Cardiac fibroblast (primary cell): ENCODE measurements around the gene WNK2.
"Not testable (repeated sequence)": the region's sequence is repeated elsewhere in the genome, so short reads cannot be mapped to it uniquely, and the experiment has no call there.

Source experiments
- DNase-seq, 2 donors: peaks; one replicate each; pipeline versions ENCODE4 v3.0.0 to v3.0.0-alpha.2; 2010; ENCODE audit warnings: low read depth in 2 of 2
- H3K4me3 ChIP-seq, 2 donors: replicated peaks in 1 of 2; 1 replicate in 1 of 2; 2 replicates in 1 of 2; pipeline ENCODE4 v1.5.1; 2011; ENCODE audit warnings: low read depth in 2 of 2, low read length in 2 of 2, mild to moderate bottlenecking in 2 of 2, moderate library complexity in 1 of 2
- CTCF ChIP-seq: IDR thresholded peaks from one replicate; pipeline ENCODE4 v1.5.1; 2011; ENCODE audit warnings: low read depth, mild to moderate bottlenecking, low read length, inconsistent platforms

WNK2 gene

GRCh38 chr9:93318480-93318879 is 134.5 kb downstream of the WNK2 start:
- no peak for TF ChIP-seq CTCF
- H3K4me3 ChIP-seq = no peak overlapping the region
- DNase-seq = no peak

- TF ChIP-seq CTCF = no peak
- no peak for DNase-seq
- no peak overlapping the region for H3K4me3 ChIP-seq
These were observed 135.5 kb downstream of the WNK2 start for GRCh38 chr9:93319301-93319991.

- TF ChIP-seq CTCF = no peak
- DNase-seq = no peak
- H3K4me3 ChIP-seq = no peak overlapping the region
These were observed 136.1 kb downstream of the WNK2 start for GRCh38 chr9:93319992-93320500.

GRCh38 chr9:93320591-93321219 is 136.8 kb downstream of the WNK2 start:
- no peak for DNase-seq
- no peak overlapping the region for H3K4me3 ChIP-seq
- no peak for TF ChIP-seq CTCF

- no peak for TF ChIP-seq CTCF
- no peak overlapping the region for H3K4me3 ChIP-seq
- no peak for DNase-seq
These were observed 137.3 kb downstream of the WNK2 start for GRCh38 chr9:93321220-93321610.

- H3K4me3 ChIP-seq, DNase-seq: not testable (repeated sequence)
These were observed 139.6 kb downstream of the WNK2 start for GRCh38 chr9:93323446-93323954.

GRCh38 chr9:93324191-93324834 is 140.4 kb downstream of the WNK2 start:
- no peak overlapping the region for H3K4me3 ChIP-seq
- no peak for TF ChIP-seq CTCF
- no peak for DNase-seq
